Measurements from ENCODE around the gene MYO1F. TPM values are rescaled to one million over a fixed set of nuclear protein-coding genes. Genes with fewer than 3 reads are reported as not detected.
"Not testable (repeated sequence)": the region's sequence is repeated elsewhere in the genome, so short reads cannot be mapped to it uniquely, and the experiment has no call there.

Gene MYO1F
- polyA plus RNA-seq (2013, experiment 1 of 2), result 0.11 TPM
- 0.11 TPM for polyA plus RNA-seq (2013, experiment 2 of 2)

DNA sequence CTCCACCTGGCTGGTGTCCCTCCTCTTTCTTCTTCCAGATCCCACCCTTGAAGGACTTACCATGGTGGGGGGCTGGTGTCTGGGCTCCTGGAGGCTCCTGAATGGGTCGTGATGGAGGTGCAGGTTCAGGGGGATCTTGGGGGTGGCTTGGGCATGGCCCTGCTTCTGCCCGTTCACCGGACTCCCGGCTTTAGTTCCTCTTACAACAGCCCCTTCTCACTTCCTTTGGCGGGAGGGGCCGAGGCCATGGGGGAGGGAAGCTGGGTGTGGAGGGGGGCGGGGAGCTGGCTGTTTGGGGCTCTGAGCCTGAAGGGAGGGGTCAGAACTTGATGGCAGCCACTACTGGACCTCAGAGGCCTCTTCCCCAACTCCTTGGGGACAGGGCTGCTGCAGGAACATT, at the start of gene MYO1F:
Gene MYO1F, minus strand, starts transcription at position 196 of the 400 bp plus-strand sequence. Its CDS starts 133 bp downstream, at position 63.
- no peak within 1 kb of the TSS for H3K14ac ChIP-seq (ENCODE audit: low read length)
- no peak within 1 kb of the TSS for H3K27ac ChIP-seq (replicated peaks; ENCODE audit: low read length)
- peaks cover 5 to 6% of the 10 kb centered on the region in 2 donors for H3K4me1 ChIP-seq (ENCODE audit: control insufficient read depth in 2 of 2, insufficient read depth in 1 of 2, low read depth in 1 of 2, low read length in 2 of 2)
- H3K18ac ChIP-seq (ENCODE audit: low read length), result peak within 1 kb of the TSS; percentile 6
- no peak within 1 kb of the TSS for H4K91ac ChIP-seq (ENCODE audit: low read depth, low read length, poor library complexity)
- H3K9me3 ChIP-seq (replicated peaks in 1 of 2; ENCODE audit: control insufficient read depth in 2 of 2, insufficient read depth in 1 of 2, low read depth in 1 of 2, low read length in 2 of 2), result no peaks in the 10 kb centered on the region
- peaks cover 0 to 7% (median 3%) of the 10 kb centered on the region in 3 experiments for H3K27me3 ChIP-seq (ENCODE audit: control insufficient read depth in 3 of 3, insufficient read depth in 3 of 3, low read depth in 1 of 3, low read length in 3 of 3)
- H2BK5ac ChIP-seq (ENCODE audit: low read length), result no peak within 1 kb of the TSS
- H2AFZ ChIP-seq (ENCODE audit: low read length), result no peak within 1 kb of the TSS
- no peak for DNase-seq (ENCODE audit: low spot score)
- peak within 1 kb of the TSS; percentile 53 for H3K4ac ChIP-seq (ENCODE audit: low read length)
- H3K9ac ChIP-seq (ENCODE audit: low read depth, low read length, poor library complexity), result peak within 1 kb of the TSS; percentile 24
- peaks cover 2% of the 10 kb centered on the region for H3K79me1 ChIP-seq (ENCODE audit: low read depth, low read length)
- H2BK120ac ChIP-seq (ENCODE audit: low read depth, low read length), result no peak within 1 kb of the TSS
- no CpG with 5 or more reads among the region's 7 CpGs for WGBS, 2 donors (ENCODE audit: extremely low coverage in 2 of 2, insufficient read length in 2 of 2, insufficient replicate concordance in 1 of 2)
- H2BK15ac ChIP-seq (ENCODE audit: low read length), result peak within 1 kb of the TSS; percentile 26
- H3K36me3 ChIP-seq (replicated peaks in 1 of 2; ENCODE audit: control insufficient read depth in 2 of 2, insufficient read depth in 2 of 2, low read length in 2 of 2), result no peaks in the 10 kb centered on the region
- peak within 1 kb of the TSS in 1 of 2 donors; percentile 58 for H3K4me3 ChIP-seq (ENCODE audit: low read length in 2 of 2)
- no peak within 1 kb of the TSS for H2BK12ac ChIP-seq (ENCODE audit: low read length)
- H3K23ac ChIP-seq (ENCODE audit: low read depth, low read length, poor library complexity), result no peak within 1 kb of the TSS
- peak within 1 kb of the TSS; percentile 81 for H2AK5ac ChIP-seq (ENCODE audit: low read depth, low read length)
- no peak within 1 kb of the TSS for H3K4me2 ChIP-seq (ENCODE audit: insufficient read depth, low read length, poor library complexity, severe bottlenecking)
- peak within 1 kb of the TSS; percentile 3 for H4K8ac ChIP-seq (ENCODE audit: low read depth, low read length)

DNA sequence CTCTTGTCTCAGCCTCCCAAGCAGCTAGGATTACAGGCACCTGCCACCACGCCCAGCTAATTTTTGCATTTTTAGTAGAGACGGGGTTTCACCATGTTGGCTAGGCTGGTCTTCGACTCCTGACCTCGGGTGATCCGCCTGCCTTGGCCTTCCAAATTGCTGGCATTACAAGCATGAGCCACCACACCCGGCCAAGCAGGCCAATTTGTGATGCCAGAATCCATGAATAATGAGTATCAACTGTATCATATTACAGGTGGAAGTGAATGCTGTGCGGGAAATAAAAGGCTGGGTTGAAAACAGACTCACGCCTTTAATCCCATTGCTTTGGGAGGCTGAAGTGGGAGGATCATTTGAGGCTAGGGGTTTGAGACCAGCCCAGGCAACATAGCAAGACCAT, 49.6 kb upstream of the MYO1F start:
- Histone ChIP-seq H3K27ac (replicated peaks; ENCODE audit: low read length) (no peak overlapping the region), H3K18ac (ENCODE audit: low read length) (no peak overlapping the region), H3K9me3 (replicated peaks in 1 of 2; ENCODE audit: control insufficient read depth in 2 of 2, insufficient read depth in 1 of 2, low read depth in 1 of 2, low read length in 2 of 2) (peaks cover 0 to 2% of the 10 kb centered on the region in 2 donors), H3K14ac (ENCODE audit: low read length) (no peak overlapping the region), H3K36me3 (replicated peaks in 1 of 2; ENCODE audit: control insufficient read depth in 2 of 2, insufficient read depth in 2 of 2, low read length in 2 of 2) (no peaks in the 10 kb centered on the region), H3K9ac (ENCODE audit: low read depth, low read length, poor library complexity) (no peak overlapping the region), H3K79me1 (ENCODE audit: low read depth, low read length) (no peaks in the 10 kb centered on the region), H2AFZ (ENCODE audit: low read length) (no peak overlapping the region), H2BK12ac (ENCODE audit: low read length) (no peak overlapping the region), H2BK120ac (ENCODE audit: low read depth, low read length) (no peak overlapping the region), H3K4me2 (ENCODE audit: insufficient read depth, low read length, poor library complexity, severe bottlenecking) (no peak overlapping the region), H4K8ac (ENCODE audit: low read depth, low read length) (no peak overlapping the region), H4K91ac (ENCODE audit: low read depth, low read length, poor library complexity) (no peak overlapping the region), H2BK5ac (ENCODE audit: low read length) (no peak overlapping the region), H3K4ac (ENCODE audit: low read length) (no peak overlapping the region), H3K27me3 (ENCODE audit: control insufficient read depth in 3 of 3, insufficient read depth in 3 of 3, low read depth in 1 of 3, low read length in 3 of 3) (no peaks in the 10 kb centered on the region), H3K4me1 (ENCODE audit: control insufficient read depth in 2 of 2, insufficient read depth in 1 of 2, low read depth in 1 of 2, low read length in 2 of 2) (peaks cover 0 to 11% of the 10 kb centered on the region in 2 donors), H3K4me3 (ENCODE audit: low read length in 2 of 2) (no peak overlapping the region), H2BK15ac (ENCODE audit: low read length) (no peak overlapping the region), H2AK5ac (ENCODE audit: low read depth, low read length) (no peak overlapping the region), H3K23ac (ENCODE audit: low read depth, low read length, poor library complexity) (no peak overlapping the region)
- no CpG with 5 or more reads among the region's 8 CpGs for WGBS, 2 donors (ENCODE audit: extremely low coverage in 2 of 2, insufficient read length in 2 of 2, insufficient replicate concordance in 1 of 2)
- DNase-seq (ENCODE audit: low spot score), result no peak

DNA sequence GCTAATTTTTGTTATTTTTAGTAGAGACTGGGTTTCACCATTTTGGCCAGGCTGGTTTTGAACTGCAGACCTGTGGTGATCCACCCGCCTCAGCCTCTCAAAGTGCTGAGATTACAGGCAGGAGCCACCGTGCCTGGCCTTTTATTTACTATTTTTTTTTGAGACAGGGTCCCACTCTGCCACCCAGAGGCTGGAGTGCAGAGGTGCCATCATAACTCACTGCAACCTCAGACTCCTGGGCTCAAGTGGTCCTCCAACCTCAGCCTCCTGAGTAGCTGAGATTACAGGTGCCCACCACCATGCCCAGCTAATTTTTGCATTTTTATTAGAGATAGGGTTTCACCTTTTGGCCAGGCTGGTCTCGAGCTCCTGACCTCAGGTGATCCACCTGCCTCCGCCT, 45.6 kb upstream of the MYO1F start:
- not testable (repeated sequence) for H4K91ac ChIP-seq (ENCODE audit: low read depth, low read length, poor library complexity); H3K36me3 ChIP-seq (replicated peaks in 1 of 2; ENCODE audit: control insufficient read depth in 2 of 2, insufficient read depth in 2 of 2, low read length in 2 of 2); H3K14ac ChIP-seq (ENCODE audit: low read length); DNase-seq (ENCODE audit: low spot score); H3K4me2 ChIP-seq (ENCODE audit: insufficient read depth, low read length, poor library complexity, severe bottlenecking); H2AK5ac ChIP-seq (ENCODE audit: low read depth, low read length); H3K27ac ChIP-seq (replicated peaks; ENCODE audit: low read length); H3K23ac ChIP-seq (ENCODE audit: low read depth, low read length, poor library complexity); H3K27me3 ChIP-seq (ENCODE audit: control insufficient read depth in 3 of 3, insufficient read depth in 3 of 3, low read depth in 1 of 3, low read length in 3 of 3); H4K8ac ChIP-seq (ENCODE audit: low read depth, low read length); H2BK5ac ChIP-seq (ENCODE audit: low read length); H2BK120ac ChIP-seq (ENCODE audit: low read depth, low read length); H3K4me3 ChIP-seq (ENCODE audit: low read length in 2 of 2); H3K18ac ChIP-seq (ENCODE audit: low read length); H3K4me1 ChIP-seq (ENCODE audit: control insufficient read depth in 2 of 2, insufficient read depth in 1 of 2, low read depth in 1 of 2, low read length in 2 of 2); H2BK15ac ChIP-seq (ENCODE audit: low read length); H3K9me3 ChIP-seq (replicated peaks in 1 of 2; ENCODE audit: control insufficient read depth in 2 of 2, insufficient read depth in 1 of 2, low read depth in 1 of 2, low read length in 2 of 2); H3K79me1 ChIP-seq (ENCODE audit: low read depth, low read length); H2AFZ ChIP-seq (ENCODE audit: low read length); H3K4ac ChIP-seq (ENCODE audit: low read length); H2BK12ac ChIP-seq (ENCODE audit: low read length); H3K9ac ChIP-seq (ENCODE audit: low read depth, low read length, poor library complexity)
- no CpG with 5 or more reads among the region's 4 CpGs for WGBS, 2 donors (ENCODE audit: extremely low coverage in 2 of 2, insufficient read length in 2 of 2, insufficient replicate concordance in 1 of 2)

DNA sequence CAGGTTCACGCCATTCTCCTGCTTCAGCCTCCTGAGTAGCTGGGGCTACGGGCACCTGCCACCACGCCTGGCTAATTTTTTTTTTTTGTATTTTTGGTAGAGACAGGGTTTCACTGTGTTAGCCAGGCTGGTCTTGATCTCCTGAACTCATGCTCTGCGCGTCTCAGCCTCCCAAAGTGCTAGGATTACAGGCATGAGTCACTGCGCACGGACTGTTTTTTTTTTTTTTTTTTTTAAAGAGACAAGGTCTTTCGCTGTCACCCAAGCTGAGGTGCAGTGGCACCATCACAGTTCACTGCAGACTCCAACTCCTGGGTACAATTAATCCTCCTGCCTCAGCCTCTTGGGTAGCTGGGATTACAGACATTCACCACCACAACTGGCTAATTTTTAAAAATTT, 41.5 kb upstream of the MYO1F start:
- no CpG with 5 or more reads among the region's 8 CpGs for WGBS, 2 donors (ENCODE audit: extremely low coverage in 2 of 2, insufficient read length in 2 of 2, insufficient replicate concordance in 1 of 2)
- no peak overlapping the region for H3K18ac ChIP-seq (ENCODE audit: low read length)
- H3K27me3 ChIP-seq (ENCODE audit: control insufficient read depth in 3 of 3, insufficient read depth in 3 of 3, low read depth in 1 of 3, low read length in 3 of 3), result peaks cover 0 to 8% (median 0%) of the 10 kb centered on the region in 3 experiments

More for the DNA sequence above, 41.5 kb upstream of the MYO1F start:
- H2BK120ac ChIP-seq (ENCODE audit: low read depth, low read length), result no peak overlapping the region
- no peak overlapping the region for H3K4me2 ChIP-seq (ENCODE audit: insufficient read depth, low read length, poor library complexity, severe bottlenecking)
- no peaks in the 10 kb centered on the region for H3K79me1 ChIP-seq (ENCODE audit: low read depth, low read length)
- no peak overlapping the region for H3K23ac ChIP-seq (ENCODE audit: low read depth, low read length, poor library complexity)
- no peak overlapping the region for H2BK5ac ChIP-seq (ENCODE audit: low read length)
- no peak overlapping the region for H2BK12ac ChIP-seq (ENCODE audit: low read length)
- H3K9ac ChIP-seq (ENCODE audit: low read depth, low read length, poor library complexity), result no peak overlapping the region
- no peak overlapping the region for H2AFZ ChIP-seq (ENCODE audit: low read length)
- no peak overlapping the region for H4K91ac ChIP-seq (ENCODE audit: low read depth, low read length, poor library complexity)
- DNase-seq (ENCODE audit: low spot score), result no peak
- H2BK15ac ChIP-seq (ENCODE audit: low read length), result no peak overlapping the region
- no peak overlapping the region for H4K8ac ChIP-seq (ENCODE audit: low read depth, low read length)
- H3K27ac ChIP-seq (replicated peaks; ENCODE audit: low read length), result no peak overlapping the region
- H3K4ac ChIP-seq (ENCODE audit: low read length), result no peak overlapping the region
- H3K36me3 ChIP-seq (replicated peaks in 1 of 2; ENCODE audit: control insufficient read depth in 2 of 2, insufficient read depth in 2 of 2, low read length in 2 of 2), result no peaks in the 10 kb centered on the region
- H3K4me3 ChIP-seq (ENCODE audit: low read length in 2 of 2), result no peak overlapping the region
- H2AK5ac ChIP-seq (ENCODE audit: low read depth, low read length), result no peak overlapping the region
- H3K14ac ChIP-seq (ENCODE audit: low read length), result no peak overlapping the region
- H3K4me1 ChIP-seq (ENCODE audit: control insufficient read depth in 2 of 2, insufficient read depth in 1 of 2, low read depth in 1 of 2, low read length in 2 of 2), result no peaks in the 10 kb centered on the region
- no peaks in the 10 kb centered on the region for H3K9me3 ChIP-seq (replicated peaks in 1 of 2; ENCODE audit: control insufficient read depth in 2 of 2, insufficient read depth in 1 of 2, low read depth in 1 of 2, low read length in 2 of 2)
